CD4-positive, CD25-positive, alpha-beta regulatory T cell (primary cell): ENCODE results near the gene KCNH8. TPM values are rescaled to one million over a fixed set of nuclear protein-coding genes. Genes with fewer than 3 reads are reported as not detected.

Experiments used
- ATAC-seq, 2 donors: fragments of 150-1000 bp; cut with Tn5 transposase; one replicate each; pipeline ENCODE4 v1.10.0; 2021; ENCODE audit warnings: low read depth in 2 of 2, moderate number of reproducible peaks in 2 of 2, moderate library complexity in 1 of 2
- DNase-seq, 3 donors: peaks; one replicate each; pipeline versions ENCODE4 v3.0.0 to v3.0.0-alpha.2; 2012 to 2022; ENCODE audit warnings: mixed read lengths in 1 of 3
- H3K27ac ChIP-seq: one replicate; pipeline ENCODE4 v1.7.0; 2013; ENCODE audit warnings: mild to moderate bottlenecking, low read length; ENCODE audit not compliant: insufficient read depth, poor library complexity, severe bottlenecking
- H3K27me3 ChIP-seq: one replicate; pipeline ENCODE4 v1.7.0; 2013; ENCODE audit warnings: low read length; ENCODE audit not compliant: control insufficient read depth, insufficient read depth
- H3K36me3 ChIP-seq: one replicate; pipeline ENCODE4 v1.7.0; 2013; ENCODE audit warnings: mild to moderate bottlenecking, low read length, moderate library complexity; ENCODE audit not compliant: control insufficient read depth, insufficient read depth
- H3K4me1 ChIP-seq: 2 replicates; pipeline ENCODE4 v1.7.0; 2013; ENCODE audit warnings: mild to moderate bottlenecking, low read length; ENCODE audit not compliant: insufficient read depth, control insufficient read depth, poor library complexity, severe bottlenecking
- H3K4me3 ChIP-seq: one replicate; pipeline ENCODE4 v1.7.0; 2013; ENCODE audit warnings: low read depth, mild to moderate bottlenecking, low read length, moderate library complexity
- H3K9me3 ChIP-seq, 2 experiments: 1 replicate in 1 of 2; 2 replicates in 1 of 2; pipeline ENCODE4 v1.7.0; 2013; ENCODE audit warnings: low read length in 2 of 2, mild to moderate bottlenecking in 1 of 2, moderate library complexity in 1 of 2; ENCODE audit not compliant: control insufficient read depth in 2 of 2
- H3K27ac Mint-ChIP-seq, 3 donors: one replicate each; pipeline ENCODE4 v1.8.0; 2020 to 2022; ENCODE audit warnings: mild to moderate bottlenecking in 3 of 3, mixed read lengths in 3 of 3, moderate library complexity in 2 of 3
- H3K27me3 Mint-ChIP-seq: one replicate; pipeline ENCODE4 v1.8.0; 2022; ENCODE audit warnings: mild to moderate bottlenecking, mixed read lengths
- H3K36me3 Mint-ChIP-seq: one replicate; pipeline ENCODE4 v1.8.0; 2020; ENCODE audit warnings: mixed read lengths
- H3K4me1 Mint-ChIP-seq, 4 donors: one replicate each; pipeline ENCODE4 v1.8.0; 2020 to 2022; ENCODE audit warnings: mixed read lengths in 4 of 4, mild to moderate bottlenecking in 1 of 4
- H3K4me3 Mint-ChIP-seq, 4 donors: one replicate each; pipeline ENCODE4 v1.8.0; 2020 to 2022; ENCODE audit warnings: mild to moderate bottlenecking in 4 of 4, mixed read lengths in 4 of 4, moderate library complexity in 3 of 4
- H3K9me3 Mint-ChIP-seq, 7 donors: one replicate each; pipeline ENCODE4 v1.8.0; 2020 to 2022; ENCODE audit warnings: mixed read lengths in 7 of 7, mild to moderate bottlenecking in 3 of 7, moderate library complexity in 2 of 7
- polyA plus RNA-seq, 4 donors: library from polyadenylated mRNA; unstranded; fragments of 300-500 nt; fragmentation: Illumina TruSeq; gene quantifications; one replicate each; pipeline ENCODE4 v1.2.3, GENCODE V29; 2021
- total RNA-seq: library from RNA; stranded (reverse); gene quantifications from one replicate; pipeline ENCODE4 v1.2.3, GENCODE V29; 2022

KCNH8 gene
- total and polyA plus RNA-seq, 5 donors from 2014 or later = 0.17 TPM; not detected in 4

DNA sequence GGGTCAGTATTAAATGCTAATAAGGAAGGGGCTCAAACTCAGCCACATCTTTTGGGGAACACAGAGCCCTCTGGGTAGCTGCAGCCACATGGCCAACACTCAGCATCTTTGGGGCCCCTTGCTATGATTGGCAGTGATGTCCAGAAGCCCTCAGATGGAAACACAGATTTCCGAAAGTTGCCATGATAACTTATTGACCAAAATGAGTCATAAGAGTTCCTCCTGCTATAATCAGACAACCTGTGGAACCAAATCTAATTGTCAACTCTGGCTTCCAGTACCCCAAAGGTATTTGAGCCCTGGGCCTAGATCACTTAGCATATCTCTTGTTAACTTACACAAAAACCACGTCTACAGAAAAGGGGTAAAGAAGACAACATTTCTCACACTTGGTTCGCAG, 392.2 kb downstream of the KCNH8 start:
- Mint-ChIP-seq H3K27me3 (no peaks in the 10 kb centered on the region), H3K27ac (no peak overlapping the region), H3K36me3 (no peaks in the 10 kb centered on the region), H3K4me3 (no peak overlapping the region), H3K9me3 (no peaks in the 10 kb centered on the region), H3K4me1 (no peaks in the 10 kb centered on the region)
- Histone ChIP-seq H3K9me3 (no peaks in the 10 kb centered on the region), H3K27ac (no peak overlapping the region), H3K4me3 (no peak overlapping the region), H3K27me3 (no peaks in the 10 kb centered on the region), H3K4me1 (no peaks in the 10 kb centered on the region), H3K36me3 (no peaks in the 10 kb centered on the region)
- DNase-seq (no peak), ATAC-seq (no peak)

DNA sequence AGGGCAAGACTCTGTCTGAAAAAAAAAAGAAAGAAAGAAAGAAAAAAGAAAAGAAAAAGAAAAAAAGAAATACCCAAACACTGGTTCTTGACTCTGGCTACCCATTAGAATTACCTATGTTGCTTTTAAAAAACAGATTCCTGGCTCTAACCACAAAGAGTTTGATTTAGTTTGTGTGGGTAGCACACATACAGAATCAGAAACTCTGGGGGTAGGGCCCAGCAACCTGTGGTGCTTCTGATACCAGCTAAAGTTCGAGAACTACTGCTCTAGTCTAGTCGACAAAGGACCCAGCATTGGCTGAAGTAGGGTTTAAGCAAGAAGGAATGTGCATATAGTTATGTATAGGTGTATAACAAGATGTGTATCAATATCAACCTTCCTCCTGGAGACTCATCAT, 393.0 kb downstream of the KCNH8 start:
- no peaks in the 10 kb centered on the region for H3K9me3 Mint-ChIP-seq
- Histone ChIP-seq H3K9me3 (no peaks in the 10 kb centered on the region), H3K4me1 (no peaks in the 10 kb centered on the region), H3K27me3 (no peaks in the 10 kb centered on the region), H3K27ac (no peak overlapping the region), H3K36me3 (no peaks in the 10 kb centered on the region), H3K4me3 (no peak overlapping the region)
- H3K4me3 Mint-ChIP-seq = no peak overlapping the region
- DNase-seq (no peak), ATAC-seq (no peak)
- H3K36me3 Mint-ChIP-seq = no peaks in the 10 kb centered on the region
- no peaks in the 10 kb centered on the region for H3K27me3 Mint-ChIP-seq
- peak overlapping the region in 1 of 3 donors; percentile 46 for H3K27ac Mint-ChIP-seq
- no peaks in the 10 kb centered on the region for H3K4me1 Mint-ChIP-seq

GRCh38 chr3:19543212-19543841, 395.0 kb downstream of the KCNH8 start:
- H3K4me3 Mint-ChIP-seq = no peak overlapping the region
- Histone ChIP-seq H3K27ac (no peak overlapping the region), H3K36me3 (no peaks in the 10 kb centered on the region), H3K4me1 (no peaks in the 10 kb centered on the region), H3K27me3 (no peaks in the 10 kb centered on the region), H3K4me3 (no peak overlapping the region), H3K9me3 (no peaks in the 10 kb centered on the region)
- no peaks in the 10 kb centered on the region for H3K36me3 Mint-ChIP-seq
- ATAC-seq (no peak), DNase-seq (peak in 1 of 3 donors; percentile 2)
- no peaks in the 10 kb centered on the region for H3K27me3 Mint-ChIP-seq
- H3K9me3 Mint-ChIP-seq = no peaks in the 10 kb centered on the region
- no peaks in the 10 kb centered on the region for H3K4me1 Mint-ChIP-seq
- H3K27ac Mint-ChIP-seq = no peak overlapping the region

DNA sequence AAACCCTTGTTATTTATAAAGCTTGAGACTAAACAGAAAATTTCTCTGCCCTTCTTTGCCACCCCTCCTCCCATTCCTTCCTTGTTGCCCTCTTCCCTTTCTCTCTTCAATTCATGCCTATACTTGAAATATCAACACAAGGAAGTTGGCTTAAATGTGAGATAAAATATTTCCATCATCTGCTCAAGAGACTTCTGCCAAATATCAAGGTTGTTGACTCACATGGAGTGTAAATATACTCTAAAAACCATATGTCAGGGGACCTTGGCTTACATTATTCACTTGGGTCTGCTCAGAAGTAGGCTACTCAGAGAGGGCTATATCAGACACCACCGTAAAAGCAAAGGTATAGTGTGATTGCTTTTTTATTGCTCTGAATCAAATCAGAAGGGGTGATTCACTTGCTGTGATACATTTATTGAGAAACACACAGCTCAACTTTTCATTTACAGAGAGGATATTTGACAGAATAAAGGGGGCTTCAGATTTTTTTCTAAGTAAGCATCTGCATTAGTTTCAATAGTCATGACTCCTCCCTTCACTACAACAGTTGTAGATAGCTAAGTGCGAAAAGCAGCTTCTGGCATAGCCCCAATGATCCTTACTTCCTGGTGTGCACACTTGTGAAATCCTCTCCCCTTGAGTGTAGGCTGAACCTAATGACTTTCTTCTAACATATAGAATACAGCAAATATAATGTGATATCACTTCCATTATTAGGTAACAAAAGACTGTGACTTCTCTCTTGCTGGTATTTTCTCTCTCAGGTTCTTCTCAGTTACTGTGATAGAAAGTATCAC, 399.6 kb downstream of the KCNH8 start:
- no peak for ATAC-seq
- H3K9me3 Mint-ChIP-seq = peaks cover 0 to 1% (median 0%) of the 10 kb centered on the region in 7 donors
- no peak overlapping the region for H3K27ac Mint-ChIP-seq

DNA sequence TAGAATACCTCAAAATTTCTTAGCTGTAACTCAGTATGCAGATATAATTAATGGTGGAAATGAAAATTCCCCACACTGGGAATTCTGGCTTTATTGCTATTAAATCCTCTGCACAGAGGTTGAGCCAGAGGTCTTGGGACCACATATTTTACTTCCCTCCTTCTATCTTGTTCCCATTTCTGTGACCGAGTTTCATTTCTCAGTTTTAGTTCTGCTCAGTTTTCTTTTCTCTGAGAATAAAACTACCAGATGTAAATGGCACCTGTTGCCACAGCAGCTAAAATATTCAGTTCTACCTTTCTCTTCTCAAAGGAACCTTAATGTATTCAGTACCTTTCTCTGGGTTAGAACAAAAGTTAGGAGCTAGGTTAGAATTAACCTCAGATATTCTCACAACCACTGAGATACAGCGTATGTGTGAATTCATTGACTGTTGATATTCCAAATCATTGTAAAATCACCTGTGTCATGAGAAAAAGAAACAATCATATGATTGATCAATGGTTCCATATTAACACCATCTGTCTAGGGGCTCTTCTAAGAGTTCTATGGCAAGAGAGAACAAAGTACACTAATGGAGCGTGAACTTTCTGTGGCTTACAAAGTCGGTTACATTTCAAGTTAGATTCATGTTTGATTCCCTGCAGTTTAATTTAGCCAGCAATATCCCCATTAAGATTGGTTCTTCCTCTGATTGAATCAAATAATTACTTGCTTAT, 411.6 kb downstream of the KCNH8 start:
- no peaks in the 10 kb centered on the region for H3K27me3 ChIP-seq
- Mint-ChIP-seq H3K9me3 (peaks cover 0 to 11% (median 2%) of the 10 kb centered on the region in 7 donors), H3K27me3 (no peaks in the 10 kb centered on the region), H3K4me3 (no peak overlapping the region), H3K4me1 (no peaks in the 10 kb centered on the region), H3K36me3 (no peaks in the 10 kb centered on the region), H3K27ac (no peak overlapping the region)
- H3K4me1 ChIP-seq = no peaks in the 10 kb centered on the region
- H3K4me3 ChIP-seq = no peak overlapping the region
- ATAC-seq = no peak
- DNase-seq = no peak
- H3K9me3 ChIP-seq = peaks cover 2 to 3% of the 10 kb centered on the region in 2 experiments
- H3K36me3 ChIP-seq = no peaks in the 10 kb centered on the region
- no peak overlapping the region for H3K27ac ChIP-seq

More for the DNA sequence above, 399.6 kb downstream of the KCNH8 start:
- Mint-ChIP-seq H3K4me3 (no peak overlapping the region), H3K27me3 (no peaks in the 10 kb centered on the region), H3K4me1 (no peaks in the 10 kb centered on the region), H3K36me3 (no peaks in the 10 kb centered on the region)
- Histone ChIP-seq H3K36me3 (no peaks in the 10 kb centered on the region), H3K9me3 (no peaks in the 10 kb centered on the region), H3K4me1 (no peaks in the 10 kb centered on the region), H3K27me3 (no peaks in the 10 kb centered on the region), H3K27ac (no peak overlapping the region), H3K4me3 (no peak overlapping the region)
- no peak for DNase-seq

GRCh38 chr3:19573644-19574043, 425.3 kb downstream of the KCNH8 start:
- H3K9me3 Mint-ChIP-seq = peaks cover 0 to 4% (median 2%) of the 10 kb centered on the region in 7 donors
- H3K27me3 Mint-ChIP-seq = no peaks in the 10 kb centered on the region
- H3K4me3 Mint-ChIP-seq = no peak overlapping the region
- Histone ChIP-seq H3K4me1 (no peaks in the 10 kb centered on the region), H3K4me3 (no peak overlapping the region), H3K27ac (no peak overlapping the region), H3K27me3 (no peaks in the 10 kb centered on the region), H3K9me3 (no peaks in the 10 kb centered on the region), H3K36me3 (no peaks in the 10 kb centered on the region)
- DNase-seq (no peak), ATAC-seq (no peak)
- no peak overlapping the region for H3K27ac Mint-ChIP-seq
- H3K36me3 Mint-ChIP-seq = no peaks in the 10 kb centered on the region
- no peaks in the 10 kb centered on the region for H3K4me1 Mint-ChIP-seq

DNA sequence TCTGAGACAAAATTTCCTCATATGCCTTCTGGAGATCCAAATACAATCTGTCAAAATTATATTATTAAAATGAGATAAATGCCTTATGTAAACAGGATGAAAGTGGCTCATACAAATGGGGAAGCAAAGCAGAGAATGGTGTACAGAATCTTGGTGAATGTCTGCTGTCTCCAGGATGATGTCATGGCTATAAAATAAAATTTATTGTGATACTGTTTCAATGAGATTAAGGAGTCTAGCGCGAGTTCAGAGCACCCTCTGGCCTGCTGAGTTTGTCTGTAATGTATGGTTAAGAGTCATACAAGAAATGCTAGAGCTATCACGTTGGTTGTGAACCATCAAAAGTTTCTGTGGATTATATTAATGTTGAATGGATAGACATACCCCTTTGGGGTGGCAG, 426.0 kb downstream of the KCNH8 start:
- Mint-ChIP-seq H3K4me1 (no peaks in the 10 kb centered on the region), H3K36me3 (no peaks in the 10 kb centered on the region), H3K9me3 (peaks cover 0 to 4% (median 2%) of the 10 kb centered on the region in 7 donors), H3K4me3 (no peak overlapping the region), H3K27ac (no peak overlapping the region), H3K27me3 (no peaks in the 10 kb centered on the region)
- H3K4me1 ChIP-seq = no peaks in the 10 kb centered on the region
- H3K4me3 ChIP-seq = no peak overlapping the region
- H3K27ac ChIP-seq = no peak overlapping the region
- H3K9me3 ChIP-seq = no peaks in the 10 kb centered on the region
- no peaks in the 10 kb centered on the region for H3K36me3 ChIP-seq
- DNase-seq = no peak
- H3K27me3 ChIP-seq = no peaks in the 10 kb centered on the region
- no peak for ATAC-seq
